ENCODE data around the gene SLC25A28.

GRCh38 chr10:99620711-99621453 is 643 bp upstream of the SLC25A28 start:
- peak in 2 of 4 donors; percentile 5 to 18 for TF ChIP-seq CTCF (IDR thresholded peaks at IDR 0.05)
- TF ChIP-seq POLR2A (IDR thresholded peaks at IDR 0.05), result peak; percentile 76
